HG03378 (cell line): ENCODE data around the gene GPR78.
"Not testable (repeated sequence)": the region's sequence is repeated elsewhere in the genome, so short reads cannot be mapped to it uniquely, and the experiment has no call there.

Experiments used
- ATAC-seq: cut with Tn5 transposase; IDR thresholded peaks from one replicate; pipeline ENCODE4 v1.9.1; 2021; ENCODE audit warnings: mild to moderate bottlenecking, moderate library complexity; ENCODE audit not compliant: unreplicated experiment

Gene GPR78

GRCh38 chr4:8560265-8561047 is 19.7 kb upstream of the GPR78 start:
- no peak for ATAC-seq

GRCh38 chr4:8564595-8564994 is 15.6 kb upstream of the GPR78 start:
- ATAC-seq, result no peak

GRCh38 chr4:8568068-8568668 is 12.0 kb upstream of the GPR78 start:
- ATAC-seq, result no peak

GRCh38 chr4:8570201-8570600 is 10.0 kb upstream of the GPR78 start:
- no peak for ATAC-seq

GRCh38 chr4:8571702-8572685 is 8.2 kb upstream of the GPR78 start:
- no peak for ATAC-seq

GRCh38 chr4:8573266-8573665 is 6.9 kb upstream of the GPR78 start:
- ATAC-seq, result no peak

- ATAC-seq, result no peak
Measured at GRCh38 chr4:8574796-8575370, 5.3 kb upstream of the GPR78 start.

- ATAC-seq, result no peak
Measured at GRCh38 chr4:8575457-8575856, 4.7 kb upstream of the GPR78 start.

GRCh38 chr4:8576591-8576990 is 3.6 kb upstream of the GPR78 start:
- not testable (repeated sequence) for ATAC-seq

GRCh38 chr4:8577046-8577445 is 3.1 kb upstream of the GPR78 start:
- no peak for ATAC-seq

- ATAC-seq, result no peak
Measured at GRCh38 chr4:8577972-8578371, 2.2 kb upstream of the GPR78 start.

- no peak for ATAC-seq
Measured at GRCh38 chr4:8578717-8579116, 1.5 kb upstream of the GPR78 start.

- no peak for ATAC-seq
Measured at GRCh38 chr4:8579526-8580320, 469 bp upstream of the GPR78 start.

- ATAC-seq, result no peak
Measured at GRCh38 chr4:8581094-8581861, 1.1 kb downstream of the GPR78 start.

- ATAC-seq, result no peak
Measured at GRCh38 chr4:8582016-8582415, 1.8 kb downstream of the GPR78 start.

- no peak for ATAC-seq
Measured at GRCh38 chr4:8582436-8582835, 2.2 kb downstream of the GPR78 start.

GRCh38 chr4:8582941-8583654 is 2.9 kb downstream of the GPR78 start:
- no peak for ATAC-seq

- no peak for ATAC-seq
Measured at GRCh38 chr4:8583655-8584025, 3.4 kb downstream of the GPR78 start.

GRCh38 chr4:8585186-8585585 is 5.0 kb downstream of the GPR78 start:
- ATAC-seq, result no peak
